K562 (cell line): ENCODE measurements around the gene PDZD2. TPM values are rescaled to one million over a fixed set of nuclear protein-coding genes. Genes with fewer than 3 reads are reported as not detected.

Experiments used
- ATAC-seq: fragments of 200-7000 bp; cut with Tn5 transposase; 3 replicates; pipeline ENCODE4 v1.9.1; 2020; ENCODE audit warnings: moderate library complexity
- BruUV-seq: library from RNA; stranded (reverse); fragments of 400-500 nt; replicated peaks from 2 replicates; lab custom pipeline; 2021; lab: Mats Ljungman, UMichigan
- CTCF ChIA-PET: fragments of 300-600 bp; formaldehyde crosslinking; extraction: SDS; loops from one replicate; lab custom pipeline; 2021; ENCODE audit warnings: low intra/inter-chr PET ratio; lab: Yijun Ruan, JAX
- POLR2A ChIA-PET: fragments of 300-600, 350-650 bp; sonication (Branson Sonifier 250); formaldehyde crosslinking; extraction: SDS; loops from one replicate; lab custom pipeline; 2021; ENCODE audit warnings: antibody characterized with exemption, inconsistent platforms; lab: Yijun Ruan, JAX
- DNase-seq, 4 experiments: peaks; one replicate each; pipeline versions ENCODE4 v3.0.0 to v3.0.0-alpha.2; 2011 to 2018; ENCODE audit warnings: low spot score in 3 of 4, mixed read lengths in 3 of 4; ENCODE audit errors: extremely low read depth in 1 of 4
- FAIRE-seq: peaks from 2 replicates; lab custom pipeline; 2011; peaks lifted over from hg19 to GRCh38; lab: Jason Lieb, UNC
- H2AFZ ChIP-seq: 2 replicates; pipeline ENCODE4 v1.6.0; 2011; ENCODE audit warnings: low read depth, low read length, control low read depth, inconsistent platforms
- H3K27ac ChIP-seq: fragments of 200-600 bp; 3 replicates; pipeline ENCODE4 v1.8.0; 2011; ENCODE audit warnings: low read depth, mild to moderate bottlenecking, control low read depth, inconsistent platforms, low read length, moderate library complexity, mixed read lengths; ENCODE audit errors: extremely low read depth
- H3K27me3 ChIP-seq, 2 experiments: fragments of 300-600 bp in 1 of 2; 2 replicates in 1 of 2; 3 replicates in 1 of 2; pipeline versions ENCODE4 v1.6.0 to v1.8.0; 2011; ENCODE audit warnings: inconsistent platforms in 2 of 2, low read length in 2 of 2, mild to moderate bottlenecking in 1 of 2, mixed read lengths in 1 of 2, moderate library complexity in 1 of 2; ENCODE audit not compliant: control insufficient read depth in 2 of 2, insufficient read depth in 2 of 2
- H3K36me3 ChIP-seq: fragments of 300-600 bp; 3 replicates; pipeline ENCODE4 v1.8.0; 2011; ENCODE audit warnings: mild to moderate bottlenecking, low read length, inconsistent platforms; ENCODE audit not compliant: control insufficient read depth, insufficient read depth
- H3K4me1 ChIP-seq, 2 experiments: fragments of 200-600 bp in 1 of 2; replicated peaks in 1 of 2; 2 replicates in 1 of 2; 3 replicates in 1 of 2; pipeline versions ENCODE4 v1.5.1 to v1.8.0; 2011; ENCODE audit warnings: inconsistent platforms in 2 of 2, low read length in 2 of 2, mild to moderate bottlenecking in 1 of 2, mixed read lengths in 1 of 2, moderate library complexity in 1 of 2; ENCODE audit not compliant: control insufficient read depth in 2 of 2, insufficient read depth in 2 of 2
- H3K4me2 ChIP-seq: 2 replicates; pipeline ENCODE4 v1.6.1; 2011; ENCODE audit warnings: low read length, control low read depth, inconsistent platforms, mixed read lengths; ENCODE audit not compliant: insufficient read depth
- H3K4me3 ChIP-seq: fragments of 200-600 bp; sonication (generic), shearing (Covaris generic); 2 replicates; pipeline ENCODE4 v1.5.1; 2016; ENCODE audit warnings: control low read depth, inconsistent platforms
- H3K79me2 ChIP-seq: fragments of 200-600 bp; 3 replicates; pipeline ENCODE4 v1.8.0; 2011; ENCODE audit warnings: low read length, inconsistent platforms; ENCODE audit not compliant: control insufficient read depth, insufficient read depth
- H3K9ac ChIP-seq, 2 experiments: 2 replicates each; pipeline versions ENCODE4 v1.6.0 to v1.6.1; 2011; ENCODE audit warnings: low read depth in 2 of 2, low read length in 2 of 2, control low read depth in 1 of 2, inconsistent platforms in 1 of 2, mild to moderate bottlenecking in 1 of 2, mixed read lengths in 1 of 2; ENCODE audit not compliant: insufficient read depth in 1 of 2
- H3K9me1 ChIP-seq: one replicate; pipeline ENCODE4 v1.6.0; 2011; ENCODE audit warnings: inconsistent platforms, mild to moderate bottlenecking, low read length, moderate library complexity; ENCODE audit not compliant: control insufficient read depth, insufficient read depth
- H3K9me3 ChIP-seq: replicated peaks from 2 replicates; pipeline ENCODE4 v1.5.1; 2011; ENCODE audit warnings: low read depth, low read length, inconsistent platforms; ENCODE audit not compliant: control insufficient read depth, insufficient read depth
- H4K20me1 ChIP-seq: replicated peaks from 2 replicates; pipeline ENCODE4 v1.6.1; 2011; ENCODE audit warnings: low read length, inconsistent platforms, mixed read lengths; ENCODE audit not compliant: control insufficient read depth, insufficient read depth
- MBD1 ChIP-seq: fragments of 250-450 bp; sonication (Bioruptor Pico); IDR thresholded peaks from 2 replicates; pipeline ENCODE4 v1.8.0; 2022; ENCODE audit warnings: inconsistent platforms
- XRCC5 ChIP-seq: fragments of 200-400 bp; formaldehyde crosslinking; IDR thresholded peaks from 2 replicates; pipeline ENCODE4 v1.6.1; 2017; ENCODE audit warnings: low read depth, mild to moderate bottlenecking, low read length
- ZNF449 ChIP-seq: fragments of 250-450 bp; sonication (Bioruptor Pico); IDR thresholded peaks from 2 replicates; pipeline ENCODE4 v1.8.0; 2022; ENCODE audit warnings: moderate library complexity, mild to moderate bottlenecking, inconsistent platforms
- WGBS: fragments of 100-300 bp; shearing (Covaris generic); methylation state at CpG from one replicate; pipeline ENCODE4 v1.1.6; 2016; ENCODE audit warnings: low coverage, mixed read lengths; ENCODE audit not compliant: insufficient coverage; ENCODE audit errors: missing lambda C conversion rate; 5-methylcytosine and 5-hydroxymethylcytosine counted together
- in situ Hi-C: fragments of 300-500 bp; cut with MboI; formaldehyde crosslinking; loops from 4 replicates; pipeline ENCODE4 v1.15.0; 2018; ENCODE audit warnings: inconsistent platforms, mixed read lengths
- intact Hi-C: fragments of 100-400 bp; cut with micrococcal nuclease; formaldehyde crosslinking; loops from 2 replicates; pipeline ENCODE4 v1.14.2; 2022
- polyA plus RNA-seq, 8 experiments: library from polyadenylated mRNA; depleted of rRNA in 4 of 8; stranded (reverse) in 5 of 8; unstranded in 3 of 8; fragments of >200 nt; fragmentation: Nextera tagmentation in 2 of 8; fragmentation: Illumina TruSeq in 1 of 8; extraction: Ambion mirVana in 2 of 8; extraction: Trizol in 1 of 8; gene quantifications; 2 replicates each; pipeline versions ENCODE4 v1.2.1 to v1.2.3, GENCODE V29; 2011 to 2014; ENCODE audit warnings: inconsistent platforms in 1 of 8, missing spikeins in 1 of 8
- total RNA-seq, 7 experiments: library from RNA; depleted of rRNA in 6 of 7; stranded (reverse); fragments of >200 nt in 6 of 7; fragmentation: Illumina TruSeq in 2 of 7; extraction: Trizol in 2 of 7; gene quantifications; 2 replicates each; pipeline versions ENCODE4 v1.2.1 to v1.2.3, GENCODE V29; 2011 to 2021; ENCODE audit warnings: low replicate concordance in 1 of 7

PDZD2 gene
- total and polyA plus RNA-seq, 9 of the 15 experiments (the other 6 are each of a cell fraction or from before 2014, with no cell fraction given) = 0.02 to 0.08 (median 0.04) TPM; not detected in 6

- H3K9ac ChIP-seq = no peak overlapping the region
- no peak overlapping the region for H3K27ac ChIP-seq
- intact Hi-C loops = no loop called here
- DNase-seq (no peak), ATAC-seq (no peak), FAIRE-seq (no peak)
- in situ Hi-C loops = no loop called here
- H3K4me2 ChIP-seq = no peak overlapping the region
- H3K79me2 ChIP-seq = no peaks in the 10 kb centered on the region
- peaks cover 19 to 21% of the 10 kb centered on the region in 2 experiments for H3K27me3 ChIP-seq
- H4K20me1 ChIP-seq = 0 out of 2 replicates have a peak, but pooled peaks cover 4% of the 10 kb centered on the region
- TF ChIP-seq MBD1 (CRISPR knock-in tag) (no peak), ZNF449 (CRISPR knock-in tag) (no peak), XRCC5 (no peak)
- no peaks in the 10 kb centered on the region for H3K9me3 ChIP-seq
- no peaks in the 10 kb centered on the region for H3K4me1 ChIP-seq
- 0% methylated on average over 4 of the region's 4 CpGs for WGBS
- ChIA-PET CTCF (no interaction called here), POLR2A (interaction anchor here (0.6 to 0.9 kb wide), 2 partner anchors 10 to 52 kb away, joined by 4 read pairs; no protein-coding TSS in a partner anchor)
- H3K9me1 ChIP-seq = no peaks in the 10 kb centered on the region
- H2AFZ ChIP-seq = no peak overlapping the region
- no TSS peak for BruUV-seq
- H3K4me3 ChIP-seq = no peak overlapping the region
- no peaks in the 10 kb centered on the region for H3K36me3 ChIP-seq
Measured at GRCh38 chr5:31656806-31657205, 17.9 kb downstream of the PDZD2 start.
